ENCODE data around the gene DNAH14. TPM values are rescaled to one million over a fixed set of nuclear protein-coding genes. Genes with fewer than 3 reads are reported as not detected.
"Not testable (repeated sequence)": the region's sequence is repeated elsewhere in the genome, so short reads cannot be mapped to it uniquely, and the experiment has no call there.

The DNAH14 gene
- total RNA-seq, 2 experiments from 2014 or later, result 0.55 TPM; not detected in 1

DNA sequence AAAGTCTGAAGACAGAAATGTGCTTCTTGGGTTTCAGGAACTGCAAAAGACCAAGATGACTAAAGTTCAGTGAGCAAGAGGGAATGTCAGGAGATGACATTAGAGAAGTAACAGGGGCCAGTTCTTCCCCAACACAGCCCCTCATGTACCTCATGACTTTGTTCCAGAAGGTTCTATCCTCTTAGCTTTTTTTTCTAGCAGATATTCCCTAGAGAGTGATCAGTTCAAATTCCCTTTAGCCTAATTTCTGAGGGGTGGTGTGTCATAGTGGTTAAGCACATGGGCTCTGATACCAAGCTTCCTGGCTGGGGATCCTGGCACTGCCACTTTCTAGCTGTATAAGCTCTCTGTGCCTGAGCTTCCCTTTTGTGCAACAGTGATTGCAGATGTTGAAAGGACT, 390.4 kb downstream of the DNAH14 start:
- no peak overlapping the region for H3K27ac Mint-ChIP-seq
- peaks cover 3% of the 10 kb centered on the region for H3K9me3 Mint-ChIP-seq
- DNase-seq, result no peak
- ChIA-PET CTCF (interaction anchor here (0.7 to 1.6 kb wide), 9 partner anchors 9 to 655 kb away, joined by 3 to 8 read pairs (median 4); no protein-coding TSS in a partner anchor), POLR2A (no interaction called here)
- no peaks in the 10 kb centered on the region for H3K36me3 Mint-ChIP-seq
- H3K4me3 Mint-ChIP-seq, result no peak overlapping the region
- H3K4me1 Mint-ChIP-seq (ENCODE audit: low read depth), result peaks cover 2% of the 10 kb centered on the region
- intact Hi-C loops (cut with micrococcal nuclease), result no loop called here
- peaks cover 4% of the 10 kb centered on the region for H3K27me3 Mint-ChIP-seq

DNA sequence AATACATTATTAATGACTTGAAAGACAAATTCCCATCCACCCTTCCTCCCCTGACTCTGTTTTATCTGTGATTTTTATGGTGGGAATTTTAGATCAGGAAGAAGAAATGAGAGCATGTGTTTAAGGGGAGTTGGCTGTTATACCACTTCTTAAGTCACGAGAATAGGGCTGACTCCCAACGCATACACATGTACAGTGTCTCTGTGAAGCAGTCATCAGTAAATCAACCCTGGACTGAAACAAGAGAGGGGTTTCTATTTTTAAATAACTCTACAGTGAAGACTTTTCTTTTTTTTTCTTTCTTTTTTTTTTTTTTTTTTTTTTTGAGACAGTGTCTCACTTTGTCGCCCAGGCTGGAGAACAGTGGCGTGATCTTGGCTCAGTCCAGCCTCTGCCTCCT, 392.3 kb downstream of the DNAH14 start:
- intact Hi-C loops (cut with micrococcal nuclease), result no loop called here
- POLR2A ChIA-PET, result no interaction called here
- Mint-ChIP-seq H3K4me1 (ENCODE audit: low read depth) (peaks cover 2% of the 10 kb centered on the region), H3K27ac (no peak overlapping the region), H3K36me3 (no peaks in the 10 kb centered on the region), H3K9me3 (no peaks in the 10 kb centered on the region), H3K27me3 (peaks cover 2% of the 10 kb centered on the region), H3K4me3 (no peak overlapping the region)
- CTCF ChIA-PET, result no interaction called here
- no peak for DNase-seq

- H3K4me1 Mint-ChIP-seq (ENCODE audit: low read depth), result no peaks in the 10 kb centered on the region
- no peak overlapping the region for H3K4me3 Mint-ChIP-seq
- no peaks in the 10 kb centered on the region for H3K9me3 Mint-ChIP-seq
- no peaks in the 10 kb centered on the region for H3K36me3 Mint-ChIP-seq
- no peak for DNase-seq
- CTCF ChIA-PET, result interaction anchor here (1.0 kb wide), 1 partner anchor 9 kb away, joined by 3 read pairs; no protein-coding TSS in a partner anchor
- no peak overlapping the region for H3K27ac Mint-ChIP-seq
- POLR2A ChIA-PET, result no interaction called here
- H3K27me3 Mint-ChIP-seq, result peaks cover 2% of the 10 kb centered on the region
- intact Hi-C loops (cut with micrococcal nuclease), result no loop called here
These were observed 399.6 kb downstream of the DNAH14 start for GRCh38 chr1:225329041-225329440.

DNA sequence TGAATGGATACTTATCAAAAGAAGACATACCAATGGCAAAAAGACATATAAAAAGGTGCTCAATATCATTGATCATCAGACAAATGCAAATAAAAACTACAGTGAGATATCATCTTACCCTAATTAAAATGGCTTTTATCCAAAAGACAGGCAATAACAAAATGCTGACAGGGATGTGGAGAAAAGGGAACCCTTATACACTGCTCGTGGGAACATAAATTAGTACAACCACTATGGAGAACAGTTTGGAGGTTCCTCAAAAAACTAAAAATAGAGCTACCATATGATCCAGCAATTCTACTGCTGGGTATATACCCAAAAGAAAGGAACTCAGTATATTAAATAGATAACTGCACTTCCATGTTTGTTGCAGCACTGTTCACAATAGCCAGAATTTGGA, 400.5 kb downstream of the DNAH14 start:
- CTCF ChIA-PET, result interaction anchor here (0.9 kb wide), 1 partner anchor 12 kb away, joined by 3 read pairs; no protein-coding TSS in a partner anchor
- H3K27ac Mint-ChIP-seq; H3K27me3 Mint-ChIP-seq; POLR2A ChIA-PET; H3K4me3 Mint-ChIP-seq; H3K36me3 Mint-ChIP-seq; H3K9me3 Mint-ChIP-seq; DNase-seq; H3K4me1 Mint-ChIP-seq (ENCODE audit: low read depth); intact Hi-C loops (cut with micrococcal nuclease): not testable (repeated sequence)

- no peaks in the 10 kb centered on the region for H3K27me3 Mint-ChIP-seq
- no peak for DNase-seq
- intact Hi-C loops (cut with micrococcal nuclease), result no loop called here
- H3K4me3 Mint-ChIP-seq, result no peak overlapping the region
- H3K4me1 Mint-ChIP-seq (ENCODE audit: low read depth), result no peaks in the 10 kb centered on the region
- no peak overlapping the region for H3K27ac Mint-ChIP-seq
- no peaks in the 10 kb centered on the region for H3K36me3 Mint-ChIP-seq
- POLR2A ChIA-PET, result no interaction called here
- CTCF ChIA-PET, result interaction anchor here (0.7 kb wide), 1 partner anchor 17 kb away, joined by 3 read pairs; no protein-coding TSS in a partner anchor
- H3K9me3 Mint-ChIP-seq, result no peaks in the 10 kb centered on the region
These were observed 403.2 kb downstream of the DNAH14 start for GRCh38 chr1:225332686-225333085.

GRCh38 chr1:225335098-225335778, 405.8 kb downstream of the DNAH14 start:
- H3K4me3 Mint-ChIP-seq; H3K27ac Mint-ChIP-seq; DNase-seq; POLR2A ChIA-PET; intact Hi-C loops (cut with micrococcal nuclease); H3K27me3 Mint-ChIP-seq; H3K9me3 Mint-ChIP-seq; H3K4me1 Mint-ChIP-seq (ENCODE audit: low read depth); CTCF ChIA-PET; H3K36me3 Mint-ChIP-seq: not testable (repeated sequence)

- no peaks in the 10 kb centered on the region for H3K36me3 Mint-ChIP-seq
- no peaks in the 10 kb centered on the region for H3K9me3 Mint-ChIP-seq
- no peak overlapping the region for H3K27ac Mint-ChIP-seq
- POLR2A ChIA-PET, result no interaction called here
- no peaks in the 10 kb centered on the region for H3K4me1 Mint-ChIP-seq (ENCODE audit: low read depth)
- CTCF ChIA-PET, result interaction anchor here (1.1 kb wide), 1 partner anchor 20 kb away, joined by 3 read pairs; no protein-coding TSS in a partner anchor
- no peak overlapping the region for H3K4me3 Mint-ChIP-seq
- DNase-seq, result no peak
- intact Hi-C loops (cut with micrococcal nuclease), result no loop called here
- peaks cover 16% of the 10 kb centered on the region for H3K27me3 Mint-ChIP-seq
These were observed 409.1 kb downstream of the DNAH14 start for GRCh38 chr1:225338545-225338944.

- intact Hi-C loops (cut with micrococcal nuclease), result no loop called here
- Mint-ChIP-seq H3K4me3 (no peak overlapping the region), H3K36me3 (no peaks in the 10 kb centered on the region), H3K4me1 (ENCODE audit: low read depth) (no peaks in the 10 kb centered on the region), H3K27me3 (peaks cover 21% of the 10 kb centered on the region), H3K27ac (no peak overlapping the region), H3K9me3 (no peaks in the 10 kb centered on the region)
- CTCF ChIA-PET, result interaction anchor here (1.2 kb wide), 1 partner anchor 23 kb away, joined by 3 read pairs; no protein-coding TSS in a partner anchor
- DNase-seq, result no peak
- POLR2A ChIA-PET, result interaction anchor here (0.7 kb wide), 1 partner anchor 32 kb away, joined by 3 read pairs; no protein-coding TSS in a partner anchor
These were observed 412.2 kb downstream of the DNAH14 start for GRCh38 chr1:225341642-225342041.

- H3K27ac Mint-ChIP-seq, result no peak overlapping the region
- peaks cover 3% of the 10 kb centered on the region for H3K9me3 Mint-ChIP-seq
- intact Hi-C loops (cut with micrococcal nuclease), result no loop called here
- ChIA-PET CTCF (interaction anchor here (1.0 kb wide), 1 partner anchor 9 kb away, joined by 3 read pairs; no protein-coding TSS in a partner anchor), POLR2A (no interaction called here)
- no peaks in the 10 kb centered on the region for H3K4me1 Mint-ChIP-seq (ENCODE audit: low read depth)
- H3K36me3 Mint-ChIP-seq, result no peaks in the 10 kb centered on the region
- H3K4me3 Mint-ChIP-seq, result no peak overlapping the region
- H3K27me3 Mint-ChIP-seq, result peaks cover 24% of the 10 kb centered on the region
- DNase-seq, result no peak
These were observed 413.2 kb downstream of the DNAH14 start for GRCh38 chr1:225342695-225343094.

- ChIA-PET POLR2A (no interaction called here), CTCF (interaction anchor here (0.6 to 1.0 kb wide), 2 partner anchors 10 to 95 kb away, joined by 3 read pairs; no protein-coding TSS in a partner anchor)
- no peak for DNase-seq
- Mint-ChIP-seq H3K4me1 (ENCODE audit: low read depth) (no peaks in the 10 kb centered on the region), H3K4me3 (no peak overlapping the region), H3K36me3 (no peaks in the 10 kb centered on the region), H3K27ac (no peak overlapping the region), H3K9me3 (peaks cover 11% of the 10 kb centered on the region), H3K27me3 (peaks cover 20% of the 10 kb centered on the region)
- intact Hi-C loops (cut with micrococcal nuclease), result no loop called here
These were observed 414.1 kb downstream of the DNAH14 start for GRCh38 chr1:225343618-225344017.

- no peak overlapping the region for H3K27ac Mint-ChIP-seq
- intact Hi-C loops (cut with micrococcal nuclease), result no loop called here
- POLR2A ChIA-PET, result no interaction called here
- no peak for DNase-seq
- H3K4me3 Mint-ChIP-seq, result no peak overlapping the region
- H3K36me3 Mint-ChIP-seq, result no peaks in the 10 kb centered on the region
- CTCF ChIA-PET, result no interaction called here
- H3K27me3 Mint-ChIP-seq, result peaks cover 17% of the 10 kb centered on the region
- H3K4me1 Mint-ChIP-seq (ENCODE audit: low read depth), result no peaks in the 10 kb centered on the region
- H3K9me3 Mint-ChIP-seq, result peaks cover 11% of the 10 kb centered on the region
These were observed 417.7 kb downstream of the DNAH14 start for GRCh38 chr1:225347123-225347683.

- DNase-seq, result no peak
- Mint-ChIP-seq H3K36me3 (no peaks in the 10 kb centered on the region), H3K27me3 (peaks cover 11% of the 10 kb centered on the region), H3K4me1 (ENCODE audit: low read depth) (no peaks in the 10 kb centered on the region), H3K9me3 (peaks cover 11% of the 10 kb centered on the region), H3K4me3 (no peak overlapping the region), H3K27ac (no peak overlapping the region)
- ChIA-PET CTCF (no interaction called here), POLR2A (no interaction called here)
- intact Hi-C loops (cut with micrococcal nuclease), result no loop called here
These were observed 418.9 kb downstream of the DNAH14 start for GRCh38 chr1:225348400-225348799.

DNA sequence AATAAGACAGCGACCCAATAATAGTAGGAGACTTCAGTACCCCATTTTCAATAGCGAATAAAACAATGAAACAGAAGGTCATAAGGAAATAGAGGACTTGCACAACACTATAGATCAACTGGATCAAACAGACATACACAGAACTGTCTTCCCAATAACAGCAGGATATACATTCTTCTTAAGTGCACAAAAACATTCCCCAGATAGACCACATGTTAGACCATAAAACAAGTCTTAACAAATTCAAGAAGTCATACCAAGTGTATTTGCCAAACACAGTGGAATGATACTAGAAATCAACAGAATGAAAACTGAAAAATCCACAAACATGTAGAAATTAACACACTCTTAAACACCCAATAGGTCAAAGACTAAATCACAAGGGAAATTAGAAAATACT, 420.4 kb downstream of the DNAH14 start:
- Mint-ChIP-seq H3K4me3 (no peak overlapping the region), H3K4me1 (ENCODE audit: low read depth) (no peaks in the 10 kb centered on the region), H3K36me3 (no peaks in the 10 kb centered on the region), H3K27ac (no peak overlapping the region), H3K9me3 (peaks cover 11% of the 10 kb centered on the region), H3K27me3 (peaks cover 11% of the 10 kb centered on the region)
- intact Hi-C loops (cut with micrococcal nuclease), result no loop called here
- CTCF ChIA-PET, result interaction anchor here (0.5 kb wide), 1 partner anchor 17 kb away, joined by 3 read pairs; no protein-coding TSS in a partner anchor
- DNase-seq, result no peak
- POLR2A ChIA-PET, result no interaction called here
